ENCODE measurements around the gene BMERB1. TPM values are rescaled to one million over a fixed set of nuclear protein-coding genes. Genes with fewer than 3 reads are reported as not detected.

BMERB1 gene
- total RNA-seq, 1 donor from 2014 or later: 45.4 TPM

- Histone ChIP-seq H3K36me3 (peaks cover 23 to 37% of the 10 kb centered on the region in 2 donors), H3K4me1 (peaks cover 0 to 18% of the 10 kb centered on the region in 2 donors), H3K27me3 (no peaks in the 10 kb centered on the region), H3K4me3 (no peak overlapping the region), H3K27ac (peak overlapping the region in 1 of 2 donors; percentile 19), H3K9me3 (no peaks in the 10 kb centered on the region)
- TF ChIP-seq, protein P1, sequence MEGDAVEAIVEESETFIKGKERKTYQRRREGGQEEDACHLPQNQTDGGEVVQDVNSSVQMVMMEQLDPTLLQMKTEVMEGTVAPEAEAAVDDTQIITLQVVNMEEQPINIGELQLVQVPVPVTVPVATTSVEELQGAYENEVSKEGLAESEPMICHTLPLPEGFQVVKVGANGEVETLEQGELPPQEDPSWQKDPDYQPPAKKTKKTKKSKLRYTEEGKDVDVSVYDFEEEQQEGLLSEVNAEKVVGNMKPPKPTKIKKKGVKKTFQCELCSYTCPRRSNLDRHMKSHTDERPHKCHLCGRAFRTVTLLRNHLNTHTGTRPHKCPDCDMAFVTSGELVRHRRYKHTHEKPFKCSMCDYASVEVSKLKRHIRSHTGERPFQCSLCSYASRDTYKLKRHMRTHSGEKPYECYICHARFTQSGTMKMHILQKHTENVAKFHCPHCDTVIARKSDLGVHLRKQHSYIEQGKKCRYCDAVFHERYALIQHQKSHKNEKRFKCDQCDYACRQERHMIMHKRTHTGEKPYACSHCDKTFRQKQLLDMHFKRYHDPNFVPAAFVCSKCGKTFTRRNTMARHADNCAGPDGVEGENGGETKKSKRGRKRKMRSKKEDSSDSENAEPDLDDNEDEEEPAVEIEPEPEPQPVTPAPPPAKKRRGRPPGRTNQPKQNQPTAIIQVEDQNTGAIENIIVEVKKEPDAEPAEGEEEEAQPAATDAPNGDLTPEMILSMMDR (IDR thresholded peaks at IDR 0.05): no peak
- intact Hi-C loops (cut with DNase I): no loop called here
- no peak for DNase-seq (ENCODE audit: low spot score in 2 of 2)
Observed at GRCh38 chr16:15593235-15593634, 158.8 kb downstream of the BMERB1 start.

GRCh38 chr16:15594711-15595320, 160.4 kb downstream of the BMERB1 start:
- intact Hi-C loops (cut with DNase I): no loop called here
- TF ChIP-seq, protein P1 (IDR thresholded peaks at IDR 0.05): no peak
- Histone ChIP-seq H3K9me3 (no peaks in the 10 kb centered on the region), H3K4me3 (no peak overlapping the region), H3K27me3 (no peaks in the 10 kb centered on the region), H3K27ac (no peak overlapping the region), H3K36me3 (peaks cover 29 to 44% of the 10 kb centered on the region in 2 donors), H3K4me1 (peaks cover 0 to 18% of the 10 kb centered on the region in 2 donors)
- DNase-seq (ENCODE audit: low spot score in 2 of 2): no peak

DNA sequence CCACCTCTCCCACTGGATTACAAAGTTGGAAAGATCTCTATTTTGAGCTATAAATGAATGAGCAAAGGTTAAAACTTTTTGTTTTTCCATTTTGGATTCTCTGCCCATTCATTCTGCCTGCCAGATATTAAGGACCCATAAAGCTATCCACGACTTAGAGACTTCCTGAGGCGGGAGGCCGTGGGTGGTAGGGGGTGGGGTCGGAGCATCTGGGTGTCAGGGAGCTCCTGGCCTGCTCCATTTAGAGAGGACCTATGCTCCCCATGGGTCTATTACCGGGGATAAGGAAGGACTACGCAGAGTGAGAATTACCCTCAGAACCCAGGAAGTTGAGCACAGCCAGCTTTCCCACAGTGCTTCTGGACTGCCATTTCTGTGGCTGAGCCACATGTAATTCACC, 162.7 kb downstream of the BMERB1 start:
- TF ChIP-seq, protein P1 (IDR thresholded peaks at IDR 0.05): no peak
- intact Hi-C loops (cut with DNase I): no loop called here
- no peaks in the 10 kb centered on the region for H3K9me3 ChIP-seq
- no peak for DNase-seq (ENCODE audit: low spot score in 2 of 2)
- peaks cover 0 to 10% of the 10 kb centered on the region in 2 donors for H3K4me1 ChIP-seq
- H3K36me3 ChIP-seq: peaks cover 51 to 67% of the 10 kb centered on the region in 2 donors
- H3K4me3 ChIP-seq: no peak overlapping the region
- H3K27me3 ChIP-seq: no peaks in the 10 kb centered on the region
- peak overlapping the region; percentile 34 to 39 for H3K27ac ChIP-seq

DNA sequence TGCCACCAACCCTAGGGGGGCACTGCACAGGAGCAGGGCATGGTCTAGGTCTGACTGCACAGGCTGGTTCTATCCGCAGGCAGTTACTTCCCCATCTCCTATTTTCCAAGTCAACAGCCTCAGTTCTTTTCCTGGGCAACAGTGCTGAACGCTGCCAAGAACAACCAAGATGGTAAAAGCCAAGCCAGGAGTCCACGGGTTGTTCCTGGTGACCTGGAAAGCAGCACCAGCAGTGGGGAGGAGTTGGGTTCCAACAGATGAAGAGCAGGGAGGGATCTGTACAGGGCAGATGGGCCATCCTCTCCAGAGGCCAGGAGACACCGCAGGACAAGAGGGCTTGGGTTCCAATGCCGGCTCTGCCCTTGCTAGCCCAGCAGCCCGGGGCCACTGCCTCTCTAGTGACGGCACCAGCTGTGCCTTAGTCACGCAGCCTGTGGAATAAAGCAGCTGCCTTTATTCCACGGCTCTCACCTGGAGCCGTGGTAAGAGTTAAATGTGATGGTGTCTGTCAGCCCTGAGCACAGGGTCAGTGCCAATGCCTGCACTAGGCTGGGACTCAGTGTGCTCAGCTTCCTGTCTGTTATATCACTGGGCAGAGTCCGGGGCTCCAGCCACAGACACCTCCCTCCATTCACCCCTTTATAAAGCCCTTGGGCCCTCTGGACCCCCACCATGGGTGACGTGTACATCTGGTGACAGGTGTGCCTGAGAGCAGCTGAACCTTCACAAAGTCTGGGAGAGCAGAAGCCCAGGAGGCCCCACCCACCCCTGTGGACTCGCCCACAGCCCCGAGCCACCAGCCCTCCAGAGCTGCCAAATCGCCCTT, 163.6 kb downstream of the BMERB1 start:
- Histone ChIP-seq H3K27me3 (no peaks in the 10 kb centered on the region), H3K4me1 (peaks cover 0 to 10% of the 10 kb centered on the region in 2 donors), H3K36me3 (peaks cover 51 to 76% of the 10 kb centered on the region in 2 donors), H3K4me3 (no peak overlapping the region), H3K27ac (peak overlapping the region; percentile 34 to 39), H3K9me3 (no peaks in the 10 kb centered on the region)
- intact Hi-C loops (cut with DNase I): no loop called here
- TF ChIP-seq, protein P1 (IDR thresholded peaks at IDR 0.05): no peak
- DNase-seq (ENCODE audit: low spot score in 2 of 2): no peak

DNA sequence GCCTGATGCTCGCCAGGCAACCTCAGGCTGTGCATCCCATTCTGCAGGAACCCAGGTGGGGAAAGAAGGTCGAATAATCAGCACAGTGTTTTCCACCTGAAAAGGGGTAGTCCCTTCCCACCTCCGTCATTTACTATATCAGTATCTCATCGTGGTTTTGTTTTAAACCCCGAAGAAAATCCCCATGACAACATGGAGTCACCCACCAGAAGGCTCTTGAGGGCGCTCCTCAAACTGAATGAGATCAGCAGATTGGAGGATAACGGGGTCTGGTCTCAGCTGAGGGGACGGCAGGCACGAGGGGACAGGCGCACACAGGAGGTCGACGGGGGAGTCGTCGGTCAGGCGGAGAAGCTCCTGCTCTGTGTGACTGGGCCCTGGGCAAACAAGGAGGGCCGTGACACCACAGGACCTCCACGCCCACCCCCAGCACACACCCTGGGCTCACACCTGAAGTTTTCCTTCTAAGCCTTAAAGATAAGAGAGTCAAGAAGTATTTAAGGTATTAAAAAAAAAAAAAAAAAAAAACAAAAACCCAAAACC, 164.3 kb downstream of the BMERB1 start:
- peak overlapping the region; percentile 34 to 39 for H3K27ac ChIP-seq
- TF ChIP-seq, protein P1 (IDR thresholded peaks at IDR 0.05): no peak
- H3K27me3 ChIP-seq: no peaks in the 10 kb centered on the region
- DNase-seq (ENCODE audit: low spot score in 2 of 2): no peak
- peaks cover 0 to 10% of the 10 kb centered on the region in 2 donors for H3K4me1 ChIP-seq
- intact Hi-C loops (cut with DNase I): no loop called here
- H3K9me3 ChIP-seq: no peaks in the 10 kb centered on the region
- H3K36me3 ChIP-seq: peaks cover 49 to 83% of the 10 kb centered on the region in 2 donors
- no peak overlapping the region for H3K4me3 ChIP-seq
